Cardiac fibroblast (primary cell): ENCODE results near the gene VRK1.
A peak's percentile ranks its signal among the peaks of the same experiment; 100 is the strongest.

ENCODE experiments used
- DNase-seq, 2 donors: peaks; one replicate each; pipeline versions ENCODE4 v3.0.0 to v3.0.0-alpha.2; 2010; ENCODE audit warnings: low read depth in 2 of 2
- H3K4me3 ChIP-seq, 2 donors: replicated peaks in 1 of 2; 1 replicate in 1 of 2; 2 replicates in 1 of 2; pipeline ENCODE4 v1.5.1; 2011; ENCODE audit warnings: low read depth in 2 of 2, low read length in 2 of 2, mild to moderate bottlenecking in 2 of 2, moderate library complexity in 1 of 2
- CTCF ChIP-seq: IDR thresholded peaks from one replicate; pipeline ENCODE4 v1.5.1; 2011; ENCODE audit warnings: low read depth, mild to moderate bottlenecking, low read length, inconsistent platforms

The VRK1 gene

DNA sequence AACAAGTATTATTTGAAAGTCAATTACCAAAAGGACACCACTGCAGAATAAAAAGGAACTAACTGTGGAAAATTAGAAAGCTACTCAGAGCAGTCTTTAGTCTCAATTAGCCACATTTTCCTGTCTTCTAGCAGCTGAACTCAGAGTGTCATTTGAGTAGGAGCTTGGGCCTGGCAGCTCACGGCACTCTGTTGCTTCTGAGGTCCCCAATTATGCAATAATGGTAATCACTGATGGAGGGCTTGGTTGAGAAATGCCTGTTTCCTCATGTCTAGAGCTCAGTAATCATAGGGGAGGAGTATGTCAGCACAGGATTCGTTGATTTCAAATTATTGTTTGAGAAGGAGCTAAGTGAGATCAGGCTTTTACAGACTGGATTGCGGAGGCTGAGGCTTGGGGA is 108.6 kb downstream of the VRK1 start:
- no peak for TF ChIP-seq CTCF
- peak; percentile 10 to 22 for DNase-seq
- no peak overlapping the region for H3K4me3 ChIP-seq

DNA sequence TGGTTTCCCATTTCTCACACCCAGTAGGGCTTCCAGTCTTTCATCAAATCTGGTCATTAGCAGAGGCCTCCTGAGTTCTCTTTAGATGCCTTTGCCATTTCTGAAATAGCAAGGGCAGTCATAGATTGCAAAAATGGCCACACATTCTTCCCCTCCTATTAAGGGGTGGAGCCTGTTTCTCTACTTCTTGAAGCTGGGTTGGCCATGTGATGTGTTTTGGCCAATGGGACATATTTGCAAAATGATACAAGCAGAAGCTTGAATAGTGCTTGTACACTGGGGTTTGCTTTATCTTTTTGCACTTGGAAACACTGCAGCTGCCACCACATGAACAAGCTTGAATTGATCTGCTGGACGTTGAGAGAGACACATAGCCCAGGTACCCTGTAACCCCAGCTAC is 109.3 kb downstream of the VRK1 start:
- no peak for TF ChIP-seq CTCF
- no peak overlapping the region for H3K4me3 ChIP-seq
- peak in 1 of 2 donors; percentile 2 for DNase-seq

GRCh38 chr14:96909841-96910364 is 112.7 kb downstream of the VRK1 start:
- no peak overlapping the region for H3K4me3 ChIP-seq
- no peak for DNase-seq
- no peak for TF ChIP-seq CTCF

DNA sequence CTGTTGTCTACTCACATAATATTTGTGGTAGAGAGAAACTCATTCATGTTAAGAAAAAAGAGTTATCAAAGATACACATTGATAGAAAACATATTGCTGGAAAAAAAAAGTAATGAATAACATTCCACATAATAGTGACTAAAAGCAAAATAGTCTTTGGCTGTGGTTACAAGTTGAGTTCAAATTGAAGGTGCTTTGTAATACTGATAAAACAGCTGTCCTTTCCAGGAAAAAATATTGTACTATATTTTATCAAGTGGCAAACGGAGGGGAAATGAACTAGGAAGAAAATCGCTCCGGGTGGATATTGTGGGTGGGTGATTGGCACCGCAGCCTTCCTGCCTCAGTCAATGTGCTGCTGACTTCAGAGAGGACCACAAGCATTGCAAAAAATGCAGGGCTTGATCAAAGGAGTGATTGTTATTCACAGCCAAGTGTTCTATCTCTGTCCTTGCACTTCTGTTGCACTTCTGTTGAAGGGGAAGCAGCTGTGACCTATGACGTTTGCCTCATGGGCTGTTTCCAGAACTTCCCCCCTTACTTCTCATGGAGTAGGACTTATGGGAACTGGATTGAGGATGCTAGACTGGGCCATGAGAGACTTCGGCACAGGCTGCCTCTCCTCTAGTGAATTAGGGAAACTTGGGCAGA is 114.4 kb downstream of the VRK1 start:
- H3K4me3 ChIP-seq, result no peak overlapping the region
- no peak for TF ChIP-seq CTCF

GRCh38 chr14:96914571-96915128 is 117.5 kb downstream of the VRK1 start:
- no peak overlapping the region for H3K4me3 ChIP-seq
- no peak for TF ChIP-seq CTCF
- DNase-seq, result no peak

More for the DNA sequence above, 114.4 kb downstream of the VRK1 start:
- no peak for DNase-seq

DNA sequence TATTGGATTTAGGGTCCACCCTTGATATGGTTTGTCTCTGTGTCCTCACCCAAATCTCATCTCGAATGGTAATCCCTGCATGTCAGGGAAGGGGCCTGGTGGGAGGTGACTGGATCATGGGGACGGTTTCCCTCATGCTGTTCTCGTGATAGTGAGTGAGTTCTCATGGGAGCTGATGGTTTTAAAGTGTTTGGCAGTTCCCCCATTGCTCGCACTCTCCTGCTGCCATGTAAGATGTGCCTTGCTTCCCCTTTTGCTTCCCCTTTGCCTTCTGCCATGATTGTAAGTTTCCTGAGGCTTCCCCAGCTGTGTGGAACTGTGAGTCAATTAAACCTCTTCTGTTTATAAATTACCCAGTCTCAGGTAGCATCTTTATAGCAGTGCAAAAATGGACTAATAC is 118.3 kb downstream of the VRK1 start:
- no peak for DNase-seq
- H3K4me3 ChIP-seq, result no peak overlapping the region
- TF ChIP-seq CTCF, result no peak
